NOMO-1 (cell line): Measurements from ENCODE around the gene EHMT1.
"Not testable (repeated sequence)": the region's sequence is repeated elsewhere in the genome, so short reads cannot be mapped to it uniquely, and the experiment has no call there.

Source experiments
- DNase-seq, 2 experiments: peaks; one replicate each; lab custom pipeline; 2025; ENCODE audit not compliant: unreplicated experiment in 2 of 2; lab: John Stamatoyannopoulos, UW

Gene EHMT1

GRCh38 chr9:137734181-137734580, 115.4 kb downstream of the EHMT1 start:
- DNase-seq = no peak

GRCh38 chr9:137738182-137738696, 119.4 kb downstream of the EHMT1 start:
- not testable (repeated sequence) for DNase-seq

- no peak for DNase-seq
Measured at GRCh38 chr9:137738703-137739102, 119.9 kb downstream of the EHMT1 start.

GRCh38 chr9:137739371-137740309, 120.8 kb downstream of the EHMT1 start:
- DNase-seq = no peak

GRCh38 chr9:137740312-137740711, 121.5 kb downstream of the EHMT1 start:
- no peak for DNase-seq

GRCh38 chr9:137741330-137741729, 122.5 kb downstream of the EHMT1 start:
- DNase-seq = no peak

GRCh38 chr9:137742698-137743097, 123.9 kb downstream of the EHMT1 start:
- DNase-seq = no peak

- DNase-seq = no peak
Measured at GRCh38 chr9:137743695-137744094, 124.9 kb downstream of the EHMT1 start.

- no peak for DNase-seq
Measured at GRCh38 chr9:137744632-137745183, 125.9 kb downstream of the EHMT1 start.

GRCh38 chr9:137745541-137745991, 126.8 kb downstream of the EHMT1 start:
- DNase-seq = no peak

- DNase-seq = no peak
Measured at GRCh38 chr9:137748311-137748710, 129.5 kb downstream of the EHMT1 start.

GRCh38 chr9:137748741-137749140, 129.9 kb downstream of the EHMT1 start:
- DNase-seq = no peak

GRCh38 chr9:137749511-137749910, 130.7 kb downstream of the EHMT1 start:
- no peak for DNase-seq

GRCh38 chr9:137750007-137750406, 131.2 kb downstream of the EHMT1 start:
- DNase-seq = no peak

GRCh38 chr9:137750566-137750965, 131.8 kb downstream of the EHMT1 start:
- DNase-seq = no peak

- no peak for DNase-seq
Measured at GRCh38 chr9:137751616-137752015, 132.8 kb downstream of the EHMT1 start.

GRCh38 chr9:137752426-137752825, 133.6 kb downstream of the EHMT1 start:
- no peak for DNase-seq

- DNase-seq = no peak
Measured at GRCh38 chr9:137753192-137753765, 134.5 kb downstream of the EHMT1 start.

GRCh38 chr9:137755261-137755927, 136.6 kb downstream of the EHMT1 start:
- no peak for DNase-seq

GRCh38 chr9:137756045-137756744, 137.4 kb downstream of the EHMT1 start:
- no peak for DNase-seq
